Measurements from ENCODE around the gene ZNF222. TPM values are rescaled to one million over a fixed set of nuclear protein-coding genes. Genes with fewer than 3 reads are reported as not detected.
A peak's percentile ranks its signal among the peaks of the same experiment; 100 is the strongest.

The ZNF222 gene
- total and polyA plus RNA-seq, 2 of the 8 experiments (the other 6 are each of a cell fraction or from before 2014, with no cell fraction given) = 1.7 to 3.4 TPM

- no peaks in the 10 kb centered on the region; a peak in 1 of 7 replicates for H3K4me1 ChIP-seq (replicated peaks in 1 of 4; ENCODE audit: control insufficient read depth in 3 of 4, insufficient read depth in 4 of 4, low read length in 3 of 4)
- no peaks in the 10 kb centered on the region for H3K79me1 ChIP-seq (ENCODE audit: low read depth, low read length)
- H2BK20ac ChIP-seq (ENCODE audit: low read length) = no peak overlapping the region
- TF ChIP-seq BACH1 (IDR thresholded peaks at IDR 0.05; ENCODE audit: low read length) = no peak
- TF ChIP-seq CHD1 (IDR thresholded peaks at IDR 0.05; ENCODE audit: low read depth, low read length) = no peak
- no peak for TF ChIP-seq CBX8 (IDR thresholded peaks at IDR 0.05; ENCODE audit: borderline replicate concordance, low read depth, low read length)
- TF ChIP-seq SP4 (IDR thresholded peaks at IDR 0.05; ENCODE audit: low read length) = no peak
- no peak for TF ChIP-seq NANOG (IDR thresholded peaks at IDR 0.05; ENCODE audit: insufficient read depth, low read depth, low read length, poor library complexity, severe bottlenecking)
- no peak for TF ChIP-seq POU5F1 (IDR thresholded peaks at IDR 0.05; ENCODE audit: low read depth, low read length)
- no peak for TF ChIP-seq SP2 (IDR thresholded peaks at IDR 0.05; ENCODE audit: low read length)
- FAIRE-seq (no peak), DNase-seq (ENCODE audit: low read depth in 1 of 2, low spot score in 2 of 2) (no peak)
- H3K14ac ChIP-seq (ENCODE audit: insufficient read length) = no peak overlapping the region
- peaks cover 0 to 14% (median 8%) of the 10 kb centered on the region in 4 experiments; a peak in 6 of 8 replicates for H3K36me3 ChIP-seq (ENCODE audit: control insufficient read depth in 2 of 4, insufficient read depth in 4 of 4, low read length in 3 of 4)
- H4K8ac ChIP-seq (ENCODE audit: extremely low read depth, insufficient read depth, low read length) = peak overlapping the region; percentile 35; the same call in 1 of the 2 replicates
- H3K27me3 ChIP-seq (replicated peaks in 1 of 4; ENCODE audit: control insufficient read depth in 3 of 4, extremely low read depth in 1 of 4, insufficient read depth in 3 of 4, low read length in 3 of 4) = no peaks in the 10 kb centered on the region
- H3K27ac ChIP-seq (ENCODE audit: low read depth, low read length) = no peak overlapping the region
- CTCF ChIA-PET (ENCODE audit: partially characterized antibody) = interaction anchor here (0.7 kb wide), 1 partner anchor 1654 kb away, joined by 3 read pairs; no protein-coding TSS in a partner anchor
- H2AFZ ChIP-seq (ENCODE audit: low read length) = no peak overlapping the region
- H2BK15ac ChIP-seq (ENCODE audit: low read length) = no peak overlapping the region
- H3K56ac ChIP-seq (replicated peaks; ENCODE audit: insufficient read length, low read depth, low read length) = no peak overlapping the region
- POLR2A ChIA-PET (ENCODE audit: partially characterized antibody) = no interaction called here
- no peak overlapping the region for H4K5ac ChIP-seq (ENCODE audit: insufficient read length, low read depth, low read length)
- H4K20me1 ChIP-seq (replicated peaks in 1 of 2; ENCODE audit: control insufficient read depth in 1 of 2, insufficient read depth in 2 of 2, low read length in 2 of 2) = no peaks in the 10 kb centered on the region
- 86% methylated on average over 10 of the region's 10 CpGs; no CpG with 5 or more reads in 1 of the 2 experiments for WGBS, 2 experiments (ENCODE audit: extremely low coverage in 1 of 2, insufficient coverage in 1 of 2, insufficient read length in 1 of 2, insufficient replicate concordance in 2 of 2, low coverage in 1 of 2, low lambda C conversion rate in 2 of 2, missing lambda C conversion rate in 1 of 2)
- H3K9ac ChIP-seq (replicated peaks in 1 of 4; ENCODE audit: extremely low read depth in 1 of 4, low read depth in 3 of 4, low read length in 3 of 4) = no peak overlapping the region
- H3K4me3 ChIP-seq (ENCODE audit: extremely low read depth in 1 of 4, insufficient read depth in 2 of 4, low read depth in 3 of 4, low read length in 4 of 4) = no peak overlapping the region
- peaks cover 0 to 4% of the 10 kb centered on the region in 2 experiments; a peak in 1 of 4 replicates for H3K9me3 ChIP-seq (ENCODE audit: insufficient read depth in 2 of 2, low read depth in 1 of 2, low read length in 1 of 2)
- no peaks in the 10 kb centered on the region for H3K79me2 ChIP-seq (ENCODE audit: control insufficient read depth in 1 of 2, insufficient read depth in 2 of 2, low read length in 2 of 2)
- H3K4me2 ChIP-seq (ENCODE audit: insufficient read depth in 1 of 2, low read depth in 2 of 2, low read length in 2 of 2) = no peak overlapping the region
- H2BK120ac ChIP-seq (replicated peaks; ENCODE audit: low read depth, low read length) = no peak overlapping the region
- no peak overlapping the region for H2BK5ac ChIP-seq (ENCODE audit: low read depth, low read length)
- H3K18ac ChIP-seq (ENCODE audit: extremely low read depth, low read length) = no peak overlapping the region
- no peak overlapping the region for H4K91ac ChIP-seq (replicated peaks; ENCODE audit: insufficient read length, low read length)
- peaks cover 4% of the 10 kb centered on the region; the same call in 1 of the 2 replicates for H3K23me2 ChIP-seq (ENCODE audit: low read depth, low read length)
- no peak overlapping the region for H2AK5ac ChIP-seq (ENCODE audit: low read depth, low read length)
- H3K4ac ChIP-seq (replicated peaks; ENCODE audit: insufficient read length, low read depth, low read length) = no peak overlapping the region
- H3K23ac ChIP-seq (ENCODE audit: insufficient read length) = no peak overlapping the region
- no peak overlapping the region for H2BK12ac ChIP-seq (ENCODE audit: low read depth, low read length)
These were observed 27.4 kb upstream of the ZNF222 start for GRCh38 chr19:43997631-43998290.

All from H1 (cell line).